SK-N-DZ (cell line): ENCODE data around the gene APOC3.

Source experiments
- DNase-seq: peaks from one replicate; pipeline ENCODE4 v3.0.0-alpha.2; 2015; ENCODE audit warnings: low spot score

Gene APOC3

GRCh38 chr11:116804001-116804400 lies 25.7 kb upstream of the APOC3 start:
- DNase-seq, result no peak

DNA sequence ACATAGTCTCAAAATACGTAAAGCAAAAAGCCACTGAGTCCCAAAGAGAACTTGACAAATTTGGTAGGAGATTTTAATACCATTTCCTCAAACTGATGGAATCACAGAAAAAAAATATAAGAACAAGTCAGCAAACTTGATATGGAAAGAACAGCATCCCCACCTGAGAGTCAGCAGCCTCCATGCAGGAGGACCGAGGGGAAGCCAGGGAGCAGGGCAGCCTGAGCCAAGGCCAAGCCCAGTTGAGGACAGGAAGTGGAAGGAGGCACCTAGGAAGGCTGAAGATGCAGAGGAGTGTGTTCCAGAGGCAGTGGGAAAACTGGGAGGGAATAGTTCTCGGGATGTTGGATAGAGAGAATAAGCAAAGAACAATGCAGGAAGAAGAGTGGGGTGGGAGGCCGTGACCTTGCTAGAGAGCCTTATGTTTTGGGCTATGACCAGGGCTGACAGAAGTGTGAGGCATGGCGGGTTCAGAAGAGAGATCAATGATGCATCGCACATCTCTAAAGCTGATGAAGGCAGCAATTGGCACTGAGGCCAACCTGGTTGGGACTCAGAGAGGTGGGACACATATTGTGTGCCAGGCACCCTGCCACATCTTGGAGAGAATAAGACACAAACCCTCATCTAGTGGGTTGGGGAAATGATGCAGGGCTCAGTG lies 22.0 kb upstream of the APOC3 start:
- DNase-seq, result no peak

DNA sequence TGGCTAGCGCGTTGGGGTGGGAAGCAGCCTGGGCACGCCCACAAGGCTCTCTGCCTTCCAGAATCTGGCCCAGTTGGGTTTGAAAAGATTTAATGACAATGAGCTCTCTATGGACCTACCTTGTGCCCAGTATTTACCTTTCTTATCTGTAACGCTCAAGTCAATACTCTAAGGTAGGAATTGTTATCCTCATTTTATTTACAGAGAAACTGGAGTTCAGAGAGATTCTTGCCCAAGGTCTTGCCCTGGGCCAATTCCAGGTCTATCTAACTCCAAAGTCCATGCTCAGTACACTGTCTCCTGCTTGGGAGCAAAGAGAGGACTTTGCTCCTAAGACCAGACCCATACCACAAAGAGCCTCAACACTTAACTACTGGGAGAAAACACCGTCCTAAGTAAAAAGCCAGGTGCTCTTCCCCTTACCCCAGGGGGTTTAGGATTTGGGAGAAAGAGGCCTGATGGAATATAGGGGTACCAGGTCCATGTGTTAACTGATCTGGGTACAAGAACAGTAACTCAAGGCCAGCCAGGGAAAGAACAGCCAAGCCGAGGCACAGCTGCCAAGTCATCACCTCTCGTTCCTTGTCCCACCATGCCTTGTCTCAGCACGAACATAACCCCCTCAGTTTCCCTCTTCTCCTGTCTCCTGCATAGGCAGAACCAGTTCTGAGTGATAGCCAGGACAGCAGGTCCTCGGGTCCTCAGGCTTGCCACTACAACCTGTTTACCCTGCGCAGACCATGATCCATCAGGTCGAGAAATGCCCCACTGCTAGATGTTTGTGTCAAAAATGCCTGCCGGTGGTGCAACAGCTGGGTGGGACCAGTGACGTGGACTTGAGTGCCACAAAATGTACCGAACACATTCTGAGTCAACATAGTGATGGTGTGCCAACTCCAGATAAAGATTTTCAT lies 21.2 kb upstream of the APOC3 start:
- DNase-seq, result no peak

GRCh38 chr11:116811194-116811593 lies 18.5 kb upstream of the APOC3 start:
- DNase-seq, result no peak

- no peak for DNase-seq
Observed at GRCh38 chr11:116812109-116812508, 17.6 kb upstream of the APOC3 start.

DNA sequence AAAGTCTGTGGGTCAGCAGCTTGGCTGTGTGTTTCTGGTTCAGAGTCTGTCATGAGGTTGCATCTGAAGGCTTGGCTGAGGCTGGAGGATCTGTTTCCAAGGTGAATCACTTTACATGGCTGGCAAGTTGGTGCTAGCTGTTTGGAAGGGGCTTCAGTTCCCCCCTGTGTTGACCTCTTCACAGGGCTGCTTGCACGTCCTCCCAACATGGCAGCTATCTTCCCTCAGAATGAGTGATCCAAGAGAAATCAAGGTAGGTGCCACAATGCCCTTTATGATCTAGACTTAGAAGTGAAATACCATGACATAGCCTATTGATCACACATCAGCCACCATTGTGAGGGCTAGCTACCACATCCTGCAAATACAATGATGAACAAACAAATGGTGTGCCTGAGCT lies 16.5 kb upstream of the APOC3 start:
- DNase-seq, result no peak

- no peak for DNase-seq
Observed at GRCh38 chr11:116813781-116814471, 15.8 kb upstream of the APOC3 start.

DNA sequence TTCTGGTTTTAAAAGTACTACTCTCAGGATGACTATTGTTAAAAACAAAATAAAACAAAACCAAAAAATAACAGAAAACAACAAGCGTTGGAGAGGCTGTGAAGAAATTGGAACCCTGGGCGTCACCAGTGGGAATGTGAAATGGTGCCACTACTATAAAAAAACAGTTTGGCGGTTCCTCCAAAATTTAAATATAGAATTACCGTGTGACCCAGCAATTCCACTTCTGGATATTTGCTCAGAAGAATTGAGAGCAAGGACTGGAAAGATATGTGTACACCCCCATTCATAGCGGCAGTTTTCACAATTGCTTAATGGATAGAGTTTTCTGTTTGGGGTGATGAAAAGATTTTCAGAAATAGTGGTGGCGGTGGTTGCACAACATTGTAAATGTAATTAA lies 15.2 kb upstream of the APOC3 start:
- no peak for DNase-seq

DNA sequence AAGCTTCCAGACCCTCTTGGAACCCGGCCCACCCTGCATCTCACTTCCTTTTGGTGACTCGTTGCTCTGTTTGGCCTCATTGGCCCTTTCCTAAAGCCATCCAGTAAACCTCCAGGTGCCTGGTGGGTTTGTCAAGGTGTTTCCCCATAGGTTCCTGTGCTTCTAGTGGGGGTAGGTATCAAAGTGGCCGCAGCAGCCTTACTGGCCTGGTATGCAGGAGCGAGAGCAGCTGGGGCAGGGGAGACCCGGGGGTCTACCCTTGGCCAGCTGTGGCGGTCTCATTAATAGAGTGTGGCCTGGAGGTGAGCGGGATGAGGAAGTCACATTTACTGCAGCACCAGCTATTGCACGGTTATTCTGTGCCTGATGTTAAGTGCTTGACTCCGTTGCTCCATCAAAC lies 10.7 kb upstream of the APOC3 start:
- no peak for DNase-seq

GRCh38 chr11:116821050-116821918 lies 8.4 kb upstream of the APOC3 start:
- no peak for DNase-seq

- no peak for DNase-seq
Observed at GRCh38 chr11:116822575-116822974, 7.1 kb upstream of the APOC3 start.

DNA sequence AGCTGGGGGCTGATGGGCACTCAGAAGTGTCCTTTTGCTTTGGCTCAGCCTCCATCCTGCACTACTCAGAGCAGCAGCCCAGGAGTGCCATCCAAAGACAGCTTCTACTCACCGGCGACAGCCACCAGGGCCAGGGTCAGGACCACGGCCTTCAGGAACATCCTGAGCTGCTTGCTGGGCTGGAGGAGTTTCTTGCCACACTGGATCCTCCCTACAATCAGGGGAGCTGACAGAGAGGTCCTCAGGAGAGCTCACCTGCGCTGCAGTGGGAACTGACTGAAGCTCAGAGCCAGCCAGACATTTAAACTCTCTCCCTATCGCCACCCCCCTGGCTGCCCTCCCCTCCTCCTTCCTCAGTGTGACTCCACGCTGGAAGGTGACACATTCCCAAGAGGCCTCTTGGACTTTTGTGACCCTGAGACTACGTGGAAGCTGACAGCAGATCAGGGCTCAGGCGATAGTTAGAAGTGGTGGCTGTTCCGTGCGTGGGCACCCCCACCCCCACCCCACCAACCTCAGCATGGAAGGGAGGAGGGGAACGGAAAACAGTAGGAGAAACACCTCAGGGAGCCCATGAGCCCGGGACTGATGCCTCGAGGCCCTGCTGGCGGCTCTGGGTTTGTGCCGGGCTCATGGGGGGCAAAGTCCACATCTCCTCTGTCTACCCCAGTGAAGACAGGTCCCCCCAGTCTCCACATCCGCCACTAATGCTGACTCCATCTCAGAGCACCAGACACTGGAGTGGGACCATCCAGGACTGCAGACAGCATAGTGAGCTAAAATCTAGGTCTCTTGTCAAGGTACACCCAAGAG lies 6.5 kb upstream of the APOC3 start, which contains the start of gene APOA4:
APOA4 (minus strand) TSS at position 274 of the 813 bp plus-strand sequence; CDS start at position 161, 113 bp downstream.
- DNase-seq, result no peak

- no peak for DNase-seq
Observed at GRCh38 chr11:116825434-116825833, 4.3 kb upstream of the APOC3 start.

DNA sequence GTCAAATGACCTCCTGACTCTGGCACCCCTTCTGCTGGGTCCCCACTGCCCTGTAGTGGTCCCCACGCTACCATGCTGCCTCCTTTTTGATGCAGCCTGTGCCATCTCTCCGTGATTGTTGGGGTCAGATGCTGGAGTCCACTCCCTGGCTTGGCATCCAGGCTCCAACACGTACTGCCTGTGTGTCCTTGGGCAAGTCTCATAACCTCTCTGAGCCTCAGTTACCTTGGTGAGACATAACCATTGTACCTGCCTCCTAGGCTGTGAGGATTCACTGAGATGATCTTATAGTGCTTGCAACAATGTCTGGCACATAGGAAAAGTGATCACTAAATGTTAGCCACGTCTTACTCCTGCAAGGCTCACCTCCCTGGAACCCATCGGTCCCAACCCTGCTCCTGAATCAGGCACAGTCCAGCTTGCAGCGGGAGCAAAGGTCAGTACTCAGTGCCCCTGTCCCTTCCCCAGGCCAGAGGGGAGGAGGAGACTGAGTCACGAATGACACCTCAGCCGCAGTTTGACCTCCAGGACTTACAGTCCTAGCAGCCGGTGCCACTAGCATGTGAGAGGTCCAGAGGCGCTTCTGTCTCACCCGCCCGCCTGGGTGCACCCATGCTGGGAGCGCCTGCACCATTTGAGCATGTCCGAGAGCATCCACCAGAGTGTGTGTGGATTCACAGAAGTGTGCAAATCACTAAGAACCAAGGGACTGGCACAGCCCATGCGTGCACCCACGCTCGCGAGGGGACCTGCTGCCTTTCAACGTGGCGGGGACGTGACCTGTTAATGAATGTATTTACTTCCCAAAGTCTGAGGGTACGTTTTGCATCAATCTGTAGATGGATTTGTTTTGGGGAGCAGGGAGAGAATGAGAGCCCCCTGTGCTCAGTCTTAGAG lies 3.6 kb upstream of the APOC3 start:
- DNase-seq, result no peak

DNA sequence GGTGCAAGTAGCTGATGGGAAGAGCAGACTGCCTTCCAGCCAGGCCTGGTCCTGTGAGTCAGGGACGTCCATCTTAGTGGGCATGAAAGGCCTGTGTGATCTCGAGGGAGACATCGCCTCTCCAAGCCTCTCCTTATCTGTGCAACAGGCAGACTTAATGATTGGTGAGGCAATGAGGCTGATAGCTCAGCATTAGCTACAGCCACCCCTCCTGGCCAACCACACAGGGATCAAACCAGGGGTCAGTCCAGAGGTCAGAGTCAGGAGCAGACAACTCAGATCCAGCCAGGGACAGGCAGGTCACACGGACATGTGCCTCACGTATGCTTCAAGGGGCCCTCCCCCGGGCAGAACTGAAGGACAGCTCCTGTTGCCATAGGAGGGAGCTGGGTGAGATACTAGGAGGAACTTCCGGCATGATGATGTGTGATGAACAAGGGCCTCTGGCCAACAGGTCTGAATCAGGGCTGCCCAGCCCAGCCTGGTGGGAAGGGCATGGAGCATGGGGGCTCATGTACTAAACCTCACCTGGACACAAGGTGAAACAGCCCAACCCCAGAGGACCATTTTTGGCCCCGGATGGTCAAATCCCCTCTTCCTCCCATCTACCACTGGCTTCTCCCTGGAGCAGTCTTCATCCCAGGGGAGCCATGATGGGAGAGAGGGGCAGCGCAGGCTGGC lies 2.8 kb upstream of the APOC3 start:
- no peak for DNase-seq

DNA sequence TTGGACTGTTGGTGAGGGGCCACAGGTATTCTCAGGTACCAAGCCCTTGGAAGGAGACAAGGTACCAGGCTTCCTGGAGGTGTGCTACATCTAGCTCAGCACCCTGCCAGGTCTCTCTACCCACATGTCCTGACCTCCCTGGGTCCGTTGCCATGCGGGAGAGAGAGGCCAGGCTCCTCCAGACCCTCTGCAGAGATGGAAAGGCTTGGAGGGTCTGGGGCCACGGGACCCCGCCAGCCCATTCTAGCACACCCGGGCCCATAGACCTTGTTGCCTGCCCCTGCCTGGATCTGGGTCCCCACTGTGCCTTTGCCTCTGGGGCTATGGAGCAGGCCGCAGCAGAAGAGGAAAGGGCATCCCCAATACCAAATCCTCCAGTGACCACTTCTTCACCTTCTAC lies 2.2 kb upstream of the APOC3 start:
- DNase-seq, result no peak

DNA sequence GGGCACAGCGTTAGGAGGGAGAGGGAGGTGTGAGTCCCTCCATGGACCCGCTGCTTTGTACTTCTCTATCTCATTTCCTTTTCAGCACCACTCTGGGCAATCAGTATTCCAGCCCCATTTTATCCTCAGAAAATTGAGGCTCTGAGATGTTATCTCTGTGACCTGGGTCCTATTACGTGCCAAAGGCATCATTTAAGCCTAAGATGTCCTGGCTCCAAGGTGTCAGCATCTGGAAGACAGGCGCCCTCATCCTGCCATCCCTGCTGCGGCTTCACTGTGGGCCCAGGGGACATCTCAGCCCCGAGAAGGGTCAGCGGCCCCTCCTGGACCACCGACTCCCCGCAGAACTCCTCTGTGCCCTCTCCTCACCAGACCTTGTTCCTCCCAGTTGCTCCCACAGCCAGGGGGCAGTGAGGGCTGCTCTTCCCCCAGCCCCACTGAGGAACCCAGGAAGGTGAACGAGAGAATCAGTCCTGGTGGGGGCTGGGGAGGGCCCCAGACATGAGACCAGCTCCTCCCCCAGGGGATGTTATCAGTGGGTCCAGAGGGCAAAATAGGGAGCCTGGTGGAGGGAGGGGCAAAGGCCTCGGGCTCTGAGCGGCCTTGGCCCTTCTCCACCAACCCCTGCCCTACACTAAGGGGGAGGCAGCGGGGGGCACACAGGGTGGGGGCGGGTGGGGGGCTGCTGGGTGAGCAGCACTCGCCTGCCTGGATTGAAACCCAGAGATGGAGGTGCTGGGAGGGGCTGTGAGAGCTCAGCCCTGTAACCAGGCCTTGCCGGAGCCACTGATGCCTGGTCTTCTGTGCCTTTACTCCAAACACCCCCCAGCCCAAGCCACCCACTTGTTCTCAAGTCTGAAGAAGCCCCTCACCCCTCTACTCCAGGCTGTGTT lies 829 bp upstream of the APOC3 start:
- peak; percentile 29 for DNase-seq
